Smooth muscle cell (in vitro differentiated cells): ENCODE results near the gene PDE6H. TPM values are rescaled to one million over a fixed set of nuclear protein-coding genes. Genes with fewer than 3 reads are reported as not detected.

Experiments used
- DNase-seq: peaks from one replicate; lab custom pipeline; 2025; ENCODE audit not compliant: unreplicated experiment; lab: John Stamatoyannopoulos, UW
- H2AFZ ChIP-seq: fragments of 200-600 bp; sonication (generic); 2 replicates; pipeline ENCODE4 v1.6.0; 2016; ENCODE audit warnings: antibody characterized with exemption, low read depth, mild to moderate bottlenecking
- H3F3A ChIP-seq: fragments of 200-600 bp; sonication (generic); 2 replicates; pipeline ENCODE4 v1.6.0; 2017; ENCODE audit warnings: antibody characterized with exemption, low read depth
- H3K27ac ChIP-seq: fragments of 200-600 bp; sonication (generic); 2 replicates; pipeline ENCODE4 v1.5.1; 2016; ENCODE audit warnings: low read depth, mild to moderate bottlenecking
- H3K27me3 ChIP-seq: fragments of 200-600 bp; sonication (generic); 2 replicates; pipeline ENCODE4 v1.6.1; 2016; ENCODE audit warnings: low read depth, mild to moderate bottlenecking
- H3K36me3 ChIP-seq: fragments of 200-600 bp; sonication (generic); 2 replicates; pipeline ENCODE4 v1.5.1; 2016; ENCODE audit warnings: low read depth
- H3K4me1 ChIP-seq: fragments of 200-600 bp; sonication (generic); 2 replicates; pipeline ENCODE4 v1.5.1; 2016; ENCODE audit warnings: low read depth
- H3K4me2 ChIP-seq: fragments of 200-600 bp; sonication (generic); 2 replicates; pipeline ENCODE4 v1.6.0; 2016; ENCODE audit warnings: mild to moderate bottlenecking
- H3K4me3 ChIP-seq: fragments of 200-600 bp; sonication (generic); 2 replicates; pipeline ENCODE4 v1.5.1; 2016; ENCODE audit warnings: mild to moderate bottlenecking
- H3K79me2 ChIP-seq: fragments of 200-600 bp; sonication (generic); 2 replicates; pipeline ENCODE4 v1.6.0; 2016; ENCODE audit warnings: low read depth, mild to moderate bottlenecking
- H3K9ac ChIP-seq: fragments of 200-600 bp; sonication (generic); 2 replicates; pipeline ENCODE4 v1.6.0; 2016; ENCODE audit warnings: low read depth
- H3K9me3 ChIP-seq: fragments of 200-600 bp; sonication (generic); replicated peaks from 2 replicates; pipeline ENCODE4 v1.5.1; 2016; ENCODE audit warnings: low read depth
- H4K20me1 ChIP-seq: fragments of 200-600 bp; sonication (generic); 2 replicates; pipeline ENCODE4 v1.6.0; 2016; ENCODE audit warnings: low read depth
- WGBS: methylation state at CpG from one replicate; pipeline ENCODE4 v1.1.7; 2016; ENCODE audit warnings: low lambda C conversion rate; 5-methylcytosine and 5-hydroxymethylcytosine counted together
- polyA plus RNA-seq: library from polyadenylated mRNA; unstranded; fragments of >200 nt; fragmentation: Nextera tagmentation; extraction: Ambion mirVana; gene quantifications from 2 replicates; pipeline ENCODE4 v1.2.1, GENCODE V29; 2016
- total RNA-seq: library from RNA; depleted of rRNA; stranded (reverse); fragments of >200 nt; gene quantifications from 2 replicates; pipeline ENCODE4 v1.2.3, GENCODE V29; 2014
- TF ChIP-seq, protein P1 (sequence below): fragments of 200-600 bp; sonication (generic); IDR thresholded peaks from 2 replicates; pipeline ENCODE4 v1.5.1; 2017; ENCODE audit warnings: borderline replicate concordance, mild to moderate bottlenecking, antibody characterized with exemption; ENCODE audit not compliant: insufficient read depth, poor library complexity, severe bottlenecking

The PDE6H gene
- total and polyA plus RNA-seq, 2 experiments from 2014 or later: not detected

DNA sequence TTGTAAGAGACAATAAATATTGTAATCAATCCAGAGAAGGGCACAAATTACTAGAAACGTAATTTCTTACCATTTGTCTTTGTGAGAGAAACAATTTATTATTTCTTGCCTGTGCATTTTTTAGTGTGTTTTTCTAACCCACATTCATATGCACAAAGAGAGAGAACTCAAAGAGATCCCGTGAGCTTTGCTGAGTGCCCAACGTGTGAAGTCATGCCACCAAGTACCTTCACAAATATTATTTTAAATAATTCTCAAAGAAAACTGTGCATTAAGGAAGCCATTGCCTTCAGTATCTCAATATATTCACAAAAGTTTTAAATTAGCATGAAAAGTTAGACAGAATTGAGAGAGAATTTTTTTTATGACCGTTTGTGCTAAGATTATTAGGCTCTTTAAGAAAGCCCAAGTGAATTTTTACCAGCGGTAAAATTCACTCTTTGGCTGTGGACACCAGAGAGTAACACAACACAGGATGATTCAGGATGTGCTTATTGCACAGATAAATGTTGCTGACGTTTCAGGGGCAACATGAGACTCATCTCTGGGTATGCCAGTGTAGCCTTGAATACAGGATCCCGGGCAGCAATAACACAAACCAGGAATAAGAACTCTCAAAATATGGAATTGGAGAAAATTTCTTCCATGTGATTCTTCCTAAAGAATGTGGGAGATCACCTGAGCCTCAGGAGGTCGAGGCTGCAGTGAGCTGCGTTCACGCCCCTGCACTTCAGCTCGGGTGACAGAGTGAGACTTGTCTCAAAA lies 14.3 kb upstream of the PDE6H start:
- Histone ChIP-seq H3K27ac (peak overlapping the region; percentile 78), H3F3A (no peaks in the 10 kb centered on the region), H2AFZ (peak overlapping the region; percentile 96), H3K9ac (peak overlapping the region; percentile 13), H3K27me3 (no peaks in the 10 kb centered on the region), H3K9me3 (no peaks in the 10 kb centered on the region), H3K4me2 (no peak overlapping the region), H3K4me1 (peaks cover 3% of the 10 kb centered on the region), H3K4me3 (no peak overlapping the region), H4K20me1 (no peaks in the 10 kb centered on the region), H3K36me3 (no peaks in the 10 kb centered on the region), H3K79me2 (no peaks in the 10 kb centered on the region)
- TF ChIP-seq, protein P1, sequence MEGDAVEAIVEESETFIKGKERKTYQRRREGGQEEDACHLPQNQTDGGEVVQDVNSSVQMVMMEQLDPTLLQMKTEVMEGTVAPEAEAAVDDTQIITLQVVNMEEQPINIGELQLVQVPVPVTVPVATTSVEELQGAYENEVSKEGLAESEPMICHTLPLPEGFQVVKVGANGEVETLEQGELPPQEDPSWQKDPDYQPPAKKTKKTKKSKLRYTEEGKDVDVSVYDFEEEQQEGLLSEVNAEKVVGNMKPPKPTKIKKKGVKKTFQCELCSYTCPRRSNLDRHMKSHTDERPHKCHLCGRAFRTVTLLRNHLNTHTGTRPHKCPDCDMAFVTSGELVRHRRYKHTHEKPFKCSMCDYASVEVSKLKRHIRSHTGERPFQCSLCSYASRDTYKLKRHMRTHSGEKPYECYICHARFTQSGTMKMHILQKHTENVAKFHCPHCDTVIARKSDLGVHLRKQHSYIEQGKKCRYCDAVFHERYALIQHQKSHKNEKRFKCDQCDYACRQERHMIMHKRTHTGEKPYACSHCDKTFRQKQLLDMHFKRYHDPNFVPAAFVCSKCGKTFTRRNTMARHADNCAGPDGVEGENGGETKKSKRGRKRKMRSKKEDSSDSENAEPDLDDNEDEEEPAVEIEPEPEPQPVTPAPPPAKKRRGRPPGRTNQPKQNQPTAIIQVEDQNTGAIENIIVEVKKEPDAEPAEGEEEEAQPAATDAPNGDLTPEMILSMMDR: no peak
- WGBS: 73% methylated on average over 11 of the region's 11 CpGs
- DNase-seq: no peak

GRCh38 chr12:14959126-14959440 lies 13.8 kb upstream of the PDE6H start:
- Histone ChIP-seq H3K36me3 (no peaks in the 10 kb centered on the region), H3K9me3 (no peaks in the 10 kb centered on the region), H3K4me1 (peaks cover 3% of the 10 kb centered on the region), H3K4me3 (no peak overlapping the region), H3K9ac (no peak overlapping the region), H4K20me1 (no peaks in the 10 kb centered on the region), H3K27ac (peak overlapping the region; percentile 78), H2AFZ (no peak overlapping the region), H3K79me2 (no peaks in the 10 kb centered on the region), H3K4me2 (no peak overlapping the region), H3K27me3 (no peaks in the 10 kb centered on the region), H3F3A (no peaks in the 10 kb centered on the region)
- WGBS: 96% methylated on average over 10 of the region's 10 CpGs
- TF ChIP-seq, protein P1: no peak
- DNase-seq: no peak

- Histone ChIP-seq H3K9me3 (no peaks in the 10 kb centered on the region), H3F3A (no peaks in the 10 kb centered on the region), H3K4me3 (no peak overlapping the region), H3K4me1 (peaks cover 3% of the 10 kb centered on the region), H4K20me1 (no peaks in the 10 kb centered on the region), H3K27me3 (no peaks in the 10 kb centered on the region), H3K79me2 (no peaks in the 10 kb centered on the region), H2AFZ (no peak overlapping the region), H3K27ac (no peak overlapping the region), H3K9ac (no peak overlapping the region), H3K4me2 (no peak overlapping the region), H3K36me3 (no peaks in the 10 kb centered on the region)
- DNase-seq: no peak
- TF ChIP-seq, protein P1: no peak
- 69% methylated on average over 3 of the region's 3 CpGs for WGBS
Observed at GRCh38 chr12:14959463-14959862, 13.4 kb upstream of the PDE6H start.
